ENCODE measurements around the gene ST8SIA6.

DNA sequence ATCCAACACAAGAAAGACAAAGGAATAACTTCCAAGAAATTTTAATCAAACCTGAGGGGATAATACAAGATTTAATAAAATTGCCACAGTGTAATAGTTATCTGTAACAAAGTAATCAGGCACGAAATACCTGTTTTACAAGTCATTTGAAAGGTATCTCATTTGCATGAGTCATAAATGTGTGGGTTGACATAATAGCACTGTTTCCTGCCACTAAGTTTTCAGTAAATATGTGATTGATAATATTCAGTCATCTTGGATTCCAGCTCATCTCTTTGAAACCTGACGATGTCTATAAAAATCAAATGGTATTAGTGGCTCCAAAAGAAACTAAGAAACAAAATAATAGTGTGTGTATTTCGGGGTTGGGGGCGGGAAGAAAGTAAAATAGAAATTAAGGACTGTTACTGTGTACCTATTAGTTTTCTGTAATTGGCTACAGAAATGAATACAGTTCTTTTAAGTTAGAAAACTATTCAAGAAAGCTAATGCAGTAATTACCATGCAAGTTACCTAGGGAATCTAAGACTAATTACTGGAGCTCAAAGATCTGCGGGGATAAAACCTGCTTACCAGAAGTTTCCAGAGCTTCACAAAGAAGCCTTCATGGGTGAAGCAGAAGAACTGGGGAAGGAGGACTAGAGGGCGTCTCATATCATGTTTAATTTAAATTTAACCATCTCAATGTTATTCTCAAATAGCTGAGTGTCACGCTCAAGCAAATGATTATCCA lies 100.7 kb downstream of the ST8SIA6 start:
- TF ChIP-seq CTCF (IDR thresholded peaks at IDR 0.05) (no peak), POLR2A (IDR thresholded peaks at IDR 0.05) (no peak)
